Measurements from ENCODE around the gene LSR. TPM values are rescaled to one million over a fixed set of nuclear protein-coding genes. Genes with fewer than 3 reads are reported as not detected.

Gene LSR
- total RNA-seq, 1 experiment from 2014 or later: 172 TPM

- H3K9me3 Mint-ChIP-seq (ENCODE audit: unreplicated experiment): no peaks in the 10 kb centered on the region
- no peaks in the 10 kb centered on the region for H3K27me3 Mint-ChIP-seq (ENCODE audit: insufficient read depth, unreplicated experiment)
- Histone ChIP-seq H3K27me3 (replicated peaks; ENCODE audit: control insufficient read depth, insufficient read depth, low read length) (no peaks in the 10 kb centered on the region), H3K4me1 (no peaks in the 10 kb centered on the region), H3K36me3 (ENCODE audit: control insufficient read depth, insufficient read depth, low read length) (peaks cover 17% of the 10 kb centered on the region), H3K9me3 (no peaks in the 10 kb centered on the region), H3K4me3 (ENCODE audit: low read depth, low read length) (no peak overlapping the region)
- DNase-seq: no peak
- ChIA-PET POLR2A (no interaction called here), CTCF (no interaction called here)
- no peak overlapping the region for H3K4me3 Mint-ChIP-seq (ENCODE audit: unreplicated experiment)
- H3K36me3 Mint-ChIP-seq (ENCODE audit: insufficient read depth, unreplicated experiment): peaks cover 92% of the 10 kb centered on the region
- intact Hi-C loops (cut with micrococcal nuclease; ENCODE audit: unreplicated experiment): no loop called here
- peaks cover 9% of the 10 kb centered on the region for H3K4me1 Mint-ChIP-seq (ENCODE audit: low read depth, unreplicated experiment)
- TF ChIP-seq, protein P1, sequence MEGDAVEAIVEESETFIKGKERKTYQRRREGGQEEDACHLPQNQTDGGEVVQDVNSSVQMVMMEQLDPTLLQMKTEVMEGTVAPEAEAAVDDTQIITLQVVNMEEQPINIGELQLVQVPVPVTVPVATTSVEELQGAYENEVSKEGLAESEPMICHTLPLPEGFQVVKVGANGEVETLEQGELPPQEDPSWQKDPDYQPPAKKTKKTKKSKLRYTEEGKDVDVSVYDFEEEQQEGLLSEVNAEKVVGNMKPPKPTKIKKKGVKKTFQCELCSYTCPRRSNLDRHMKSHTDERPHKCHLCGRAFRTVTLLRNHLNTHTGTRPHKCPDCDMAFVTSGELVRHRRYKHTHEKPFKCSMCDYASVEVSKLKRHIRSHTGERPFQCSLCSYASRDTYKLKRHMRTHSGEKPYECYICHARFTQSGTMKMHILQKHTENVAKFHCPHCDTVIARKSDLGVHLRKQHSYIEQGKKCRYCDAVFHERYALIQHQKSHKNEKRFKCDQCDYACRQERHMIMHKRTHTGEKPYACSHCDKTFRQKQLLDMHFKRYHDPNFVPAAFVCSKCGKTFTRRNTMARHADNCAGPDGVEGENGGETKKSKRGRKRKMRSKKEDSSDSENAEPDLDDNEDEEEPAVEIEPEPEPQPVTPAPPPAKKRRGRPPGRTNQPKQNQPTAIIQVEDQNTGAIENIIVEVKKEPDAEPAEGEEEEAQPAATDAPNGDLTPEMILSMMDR (IDR thresholded peaks at IDR 0.05; ENCODE audit: insufficient read depth in 1 of 2, low read depth in 1 of 2, low read length in 1 of 2, severe bottlenecking in 1 of 2, unreplicated experiment in 1 of 2): no peak
- BruUV-seq (replicated peaks): no TSS peak
- H3K27ac Mint-ChIP-seq (ENCODE audit: unreplicated experiment): no peak overlapping the region
These were observed 5.8 kb downstream of the LSR start for GRCh38 chr19:35254341-35255297.

GRCh38 chr19:35256566-35256965 is 7.8 kb downstream of the LSR start:
- Histone ChIP-seq H3K27me3 (replicated peaks; ENCODE audit: control insufficient read depth, insufficient read depth, low read length) (no peaks in the 10 kb centered on the region), H3K4me1 (no peaks in the 10 kb centered on the region), H3K9me3 (no peaks in the 10 kb centered on the region), H3K36me3 (ENCODE audit: control insufficient read depth, insufficient read depth, low read length) (peaks cover 12% of the 10 kb centered on the region), H3K4me3 (ENCODE audit: low read depth, low read length) (no peak overlapping the region)
- Mint-ChIP-seq H3K9me3 (ENCODE audit: unreplicated experiment) (no peaks in the 10 kb centered on the region), H3K27ac (ENCODE audit: unreplicated experiment) (no peak overlapping the region), H3K36me3 (ENCODE audit: insufficient read depth, unreplicated experiment) (peaks cover 92% of the 10 kb centered on the region), H3K27me3 (ENCODE audit: insufficient read depth, unreplicated experiment) (no peaks in the 10 kb centered on the region), H3K4me1 (ENCODE audit: low read depth, unreplicated experiment) (no peaks in the 10 kb centered on the region), H3K4me3 (ENCODE audit: unreplicated experiment) (no peak overlapping the region)
- TF ChIP-seq, protein P1 (IDR thresholded peaks at IDR 0.05; ENCODE audit: insufficient read depth in 1 of 2, low read depth in 1 of 2, low read length in 1 of 2, severe bottlenecking in 1 of 2, unreplicated experiment in 1 of 2): no peak
- CTCF ChIA-PET: interaction anchor here (1.3 kb wide), 1 partner anchor 13 kb away, joined by 3 read pairs; no protein-coding TSS in a partner anchor
- DNase-seq: no peak
- POLR2A ChIA-PET: interaction anchor here (0.5 to 0.6 kb wide), 2 partner anchors 32 to 238 kb away, joined by 3 to 4 read pairs; no protein-coding TSS in a partner anchor
- intact Hi-C loops (cut with micrococcal nuclease; ENCODE audit: unreplicated experiment): no loop called here
- BruUV-seq (replicated peaks): no TSS peak

DNA sequence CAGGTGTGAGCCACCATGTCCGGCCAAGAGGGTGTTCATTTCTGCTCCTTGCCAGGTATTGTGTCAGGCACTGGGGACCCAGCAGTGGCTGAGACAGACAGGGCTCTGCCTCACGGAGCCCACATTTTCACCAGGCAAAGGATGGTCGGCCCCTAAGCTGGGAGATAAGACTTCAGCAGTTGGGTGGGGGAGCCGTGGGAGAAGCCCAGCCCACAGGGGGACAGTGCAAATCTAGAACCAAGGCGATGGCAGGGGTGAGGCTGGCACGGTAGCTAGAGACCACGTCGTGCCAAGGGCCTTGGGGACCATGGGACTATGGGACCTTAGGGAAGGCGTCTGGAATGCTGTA is 8.3 kb downstream of the LSR start:
- Mint-ChIP-seq H3K36me3 (ENCODE audit: insufficient read depth, unreplicated experiment) (peaks cover 91% of the 10 kb centered on the region), H3K4me3 (ENCODE audit: unreplicated experiment) (no peak overlapping the region), H3K9me3 (ENCODE audit: unreplicated experiment) (no peaks in the 10 kb centered on the region), H3K4me1 (ENCODE audit: low read depth, unreplicated experiment) (no peaks in the 10 kb centered on the region), H3K27me3 (ENCODE audit: insufficient read depth, unreplicated experiment) (no peaks in the 10 kb centered on the region), H3K27ac (ENCODE audit: unreplicated experiment) (no peak overlapping the region)
- Histone ChIP-seq H3K4me3 (ENCODE audit: low read depth, low read length) (no peak overlapping the region), H3K36me3 (ENCODE audit: control insufficient read depth, insufficient read depth, low read length) (peaks cover 12% of the 10 kb centered on the region), H3K27me3 (replicated peaks; ENCODE audit: control insufficient read depth, insufficient read depth, low read length) (no peaks in the 10 kb centered on the region), H3K9me3 (no peaks in the 10 kb centered on the region), H3K4me1 (no peaks in the 10 kb centered on the region)
- TF ChIP-seq, protein P1 (IDR thresholded peaks at IDR 0.05; ENCODE audit: insufficient read depth in 1 of 2, low read depth in 1 of 2, low read length in 1 of 2, severe bottlenecking in 1 of 2, unreplicated experiment in 1 of 2): no peak
- DNase-seq: no peak
- intact Hi-C loops (cut with micrococcal nuclease; ENCODE audit: unreplicated experiment): no loop called here
- no TSS peak for BruUV-seq (replicated peaks)
- ChIA-PET CTCF (interaction anchor here (1.3 kb wide), 1 partner anchor 12 kb away, joined by 3 read pairs; no protein-coding TSS in a partner anchor), POLR2A (interaction anchor here (0.6 kb wide), 2 partner anchors 238 to 743 kb away, joined by 3 to 5 read pairs; no protein-coding TSS in a partner anchor)
